B cell (primary cell): Measurements from ENCODE around the gene NPAS1. TPM values are rescaled to one million over a fixed set of nuclear protein-coding genes. Genes with fewer than 3 reads are reported as not detected.

Experiments
- ATAC-seq: fragments of 200-7000 bp; cut with Tn5 transposase; one replicate; pipeline ENCODE4 v1.10.0; 2021; ENCODE audit warnings: low read depth, mild to moderate bottlenecking, moderate number of reproducible peaks, moderate library complexity
- CTCF ChIA-PET: fragments of 350-600 bp; sonication (Branson Sonifier 250); formaldehyde crosslinking; loops from one replicate; lab custom pipeline; 2021; ENCODE audit warnings: antibody characterized with exemption, inconsistent platforms; lab: Charles Lee
- POLR2A ChIA-PET: fragments of 350-600 bp; sonication (Branson Sonifier 250); formaldehyde crosslinking; loops from one replicate; lab custom pipeline; 2021; ENCODE audit warnings: antibody characterized with exemption; lab: Charles Lee
- DNase-seq: peaks from one replicate; pipeline ENCODE4 v3.0.0; 2013
- H2AFZ ChIP-seq: 2 replicates; pipeline ENCODE4 v1.6.1; 2012; ENCODE audit warnings: mild to moderate bottlenecking, low read depth, low read length; ENCODE audit not compliant: insufficient read depth, poor library complexity, severe bottlenecking
- H3K27ac ChIP-seq, 2 donors: 1 replicate in 1 of 2; 2 replicates in 1 of 2; pipeline ENCODE4 v1.5.1; 2012 to 2013; ENCODE audit warnings: low read length in 2 of 2, mild to moderate bottlenecking in 2 of 2, moderate library complexity in 1 of 2
- H3K27me3 ChIP-seq, 4 experiments: fragments of 200-600 bp in 1 of 4; sonication (generic) in 1 of 4; replicated peaks in 1 of 4; 1 replicate in 2 of 4; 2 replicates in 2 of 4; pipeline versions ENCODE4 v1.6.1 to v1.7.0; 2013 to 2016; ENCODE audit warnings: low read length in 3 of 4, mild to moderate bottlenecking in 2 of 4, mixed read lengths in 1 of 4, moderate library complexity in 1 of 4; ENCODE audit not compliant: insufficient read depth in 4 of 4, control insufficient read depth in 3 of 4; ENCODE audit errors: control extremely low read depth in 1 of 4
- H3K36me3 ChIP-seq, 2 experiments: replicated peaks in 1 of 2; 1 replicate in 1 of 2; 2 replicates in 1 of 2; pipeline versions ENCODE4 v1.6.1 to v1.7.1; 2013; ENCODE audit warnings: low read length in 1 of 2; ENCODE audit not compliant: insufficient read depth in 2 of 2, control insufficient read depth in 1 of 2; ENCODE audit errors: control extremely low read depth in 1 of 2, extremely low read depth in 1 of 2
- H3K4me1 ChIP-seq, 2 donors: fragments of 200-600 bp in 1 of 2; sonication (generic) in 1 of 2; 1 replicate in 1 of 2; 2 replicates in 1 of 2; pipeline versions ENCODE4 v1.5.1 to v1.6.1; 2013 to 2017; ENCODE audit warnings: low read length in 2 of 2; ENCODE audit not compliant: control insufficient read depth in 2 of 2, insufficient read depth in 2 of 2
- H3K4me2 ChIP-seq: replicated peaks from 2 replicates; pipeline ENCODE3; 2012; ENCODE audit warnings: mild to moderate bottlenecking, low read depth, low read length; ENCODE audit not compliant: poor library complexity, severe bottlenecking
- H3K4me3 ChIP-seq, 5 experiments: fragments of 200-600 bp in 1 of 5; sonication (generic) in 1 of 5; 1 replicate in 3 of 5; 2 replicates in 2 of 5; pipeline versions ENCODE4 v1.5.1 to v1.7.0; 2011 to 2016; ENCODE audit warnings: low read length in 4 of 5, mild to moderate bottlenecking in 4 of 5, low read depth in 2 of 5, control low read depth in 1 of 5, moderate library complexity in 1 of 5; ENCODE audit not compliant: insufficient read depth in 1 of 5; ENCODE audit errors: control extremely low read depth in 1 of 5, extremely low read depth in 1 of 5
- H3K79me2 ChIP-seq: fragments of 200-600 bp; sonication (generic); one replicate; pipeline ENCODE4 v1.6.0; 2016; ENCODE audit warnings: low read length; ENCODE audit not compliant: control insufficient read depth, insufficient read depth
- H3K9ac ChIP-seq: fragments of 200-600 bp; sonication (generic); 2 replicates; pipeline ENCODE4 v1.6.1; 2017; ENCODE audit warnings: mild to moderate bottlenecking, low read length, moderate library complexity
- H3K9me3 ChIP-seq, 3 donors: one replicate each; pipeline versions ENCODE4 v1.6.1 to v1.7.1; 2013; ENCODE audit warnings: low read length in 2 of 3; ENCODE audit not compliant: control insufficient read depth in 2 of 3, insufficient read depth in 1 of 3; ENCODE audit errors: control extremely low read depth in 1 of 3
- H4K20me1 ChIP-seq: 2 replicates; pipeline ENCODE4 v1.6.0; 2012; ENCODE audit warnings: mild to moderate bottlenecking, low read length; ENCODE audit not compliant: insufficient read depth, control insufficient read depth, poor library complexity, severe bottlenecking
- H3K27ac Mint-ChIP-seq: one replicate; pipeline ENCODE4 v1.8.0; 2021; ENCODE audit warnings: mixed read lengths
- H3K27me3 Mint-ChIP-seq: one replicate; pipeline ENCODE4 v1.8.0; 2021; ENCODE audit warnings: mixed read lengths
- H3K4me1 Mint-ChIP-seq: one replicate; pipeline ENCODE4 v1.8.0; 2021; ENCODE audit warnings: mixed read lengths
- H3K4me3 Mint-ChIP-seq: one replicate; pipeline ENCODE4 v1.8.0; 2021; ENCODE audit warnings: mixed read lengths
- H3K9me3 Mint-ChIP-seq: one replicate; pipeline ENCODE4 v1.8.0; 2022; ENCODE audit warnings: mixed read lengths; ENCODE audit not compliant: insufficient read depth
- EZH2 ChIP-seq: IDR thresholded peaks from 2 replicates; pipeline ENCODE4 v1.6.1; 2012; ENCODE audit warnings: borderline replicate concordance, low read depth, mild to moderate bottlenecking, moderate library complexity, low read length; ENCODE audit not compliant: insufficient read depth, poor library complexity, severe bottlenecking
- WGBS: methylation state at CpG from one replicate; pipeline ENCODE4 v1.1.5; 2013; ENCODE audit warnings: missing lambda C conversion rate; ENCODE audit not compliant: insufficient coverage; 5-methylcytosine and 5-hydroxymethylcytosine counted together
- intact Hi-C: fragments of 100-400 bp; cut with micrococcal nuclease; formaldehyde crosslinking; loops from one replicate; pipeline ENCODE4 v1.10.0; 2022
- polyA plus RNA-seq: library from polyadenylated mRNA; depleted of rRNA; stranded (reverse); fragments of >200 nt; gene quantifications from 2 replicates; pipeline ENCODE4 v1.2.3, GENCODE V29; 2012
- total RNA-seq, 2 donors: library from RNA; stranded (reverse); fragments of 120-200 nt in 1 of 2; gene quantifications; 1 replicate in 1 of 2; 2 replicates in 1 of 2; pipeline versions ENCODE4 v1.2.3 to v1.2.4, GENCODE V29; 2013 to 2022
- TF ChIP-seq, protein P1 (sequence below): fragments of 200-600 bp; IDR thresholded peaks from one replicate; pipeline ENCODE4 v1.8.0; 2022; ENCODE audit warnings: antibody characterized with exemption, mild to moderate bottlenecking

NPAS1 gene
- total and polyA plus RNA-seq, 2 donors (not counting 1 experiment from before 2014, with no cell fraction given): 1.1 to 1.7 TPM

DNA sequence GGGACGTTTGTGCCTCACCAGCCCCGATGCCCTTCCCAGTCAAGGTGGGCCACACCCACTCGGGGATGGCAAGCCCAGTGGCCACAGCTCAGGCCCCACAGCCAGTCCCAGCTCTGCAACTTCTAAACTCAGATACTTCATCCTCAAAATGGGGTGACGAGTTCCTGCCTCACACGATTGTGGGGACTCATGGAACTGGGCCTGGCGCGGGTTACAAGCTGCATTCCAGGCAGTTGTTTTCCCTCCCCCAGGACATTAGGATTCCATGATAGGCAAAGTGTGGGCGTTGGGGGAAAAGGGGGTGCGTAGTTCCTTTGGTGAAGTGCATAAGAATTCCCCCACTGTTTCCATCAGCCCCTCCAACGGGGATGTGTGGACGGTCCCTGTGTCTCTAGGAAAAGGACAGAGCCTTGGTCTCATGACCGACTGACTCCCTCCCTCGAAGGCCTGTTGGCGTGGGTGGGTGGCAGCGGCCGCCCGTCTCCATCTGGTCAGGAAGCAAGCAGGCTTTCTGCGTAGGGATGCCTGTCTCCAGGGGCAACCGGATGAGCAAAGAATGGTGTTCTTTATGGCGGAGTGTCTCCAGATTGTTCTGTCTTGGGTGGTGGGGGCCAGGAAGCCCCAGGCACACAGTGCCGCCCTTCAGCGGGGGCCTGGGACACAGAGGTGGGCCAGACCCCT lies 21.1 kb upstream of the NPAS1 start:
- intact Hi-C loops: no loop called here
- Histone ChIP-seq H3K9me3 (no peaks in the 10 kb centered on the region), H3K4me1 (no peaks in the 10 kb centered on the region), H3K4me3 (no peak overlapping the region), H4K20me1 (no peaks in the 10 kb centered on the region), H3K79me2 (no peaks in the 10 kb centered on the region), H3K4me2 (no peak overlapping the region), H2AFZ (no peak overlapping the region), H3K36me3 (peaks cover 0 to 33% of the 10 kb centered on the region in 2 experiments), H3K27me3 (no peaks in the 10 kb centered on the region), H3K9ac (no peak overlapping the region), H3K27ac (no peak overlapping the region)
- H3K9me3 Mint-ChIP-seq: no peaks in the 10 kb centered on the region
- WGBS: 98% methylated on average over 20 of the region's 22 CpGs
- peaks cover 1% of the 10 kb centered on the region for H3K4me1 Mint-ChIP-seq
- ChIA-PET CTCF (interaction anchor here (0.6 kb wide), 1 partner anchor 81 kb away, joined by 3 read pairs; no protein-coding TSS in a partner anchor), POLR2A (no interaction called here)
- no peaks in the 10 kb centered on the region for H3K27me3 Mint-ChIP-seq
- ATAC-seq (no peak), DNase-seq (no peak)
- no peak overlapping the region for H3K27ac Mint-ChIP-seq
- no peak for TF ChIP-seq EZH2
- TF ChIP-seq, protein P1, sequence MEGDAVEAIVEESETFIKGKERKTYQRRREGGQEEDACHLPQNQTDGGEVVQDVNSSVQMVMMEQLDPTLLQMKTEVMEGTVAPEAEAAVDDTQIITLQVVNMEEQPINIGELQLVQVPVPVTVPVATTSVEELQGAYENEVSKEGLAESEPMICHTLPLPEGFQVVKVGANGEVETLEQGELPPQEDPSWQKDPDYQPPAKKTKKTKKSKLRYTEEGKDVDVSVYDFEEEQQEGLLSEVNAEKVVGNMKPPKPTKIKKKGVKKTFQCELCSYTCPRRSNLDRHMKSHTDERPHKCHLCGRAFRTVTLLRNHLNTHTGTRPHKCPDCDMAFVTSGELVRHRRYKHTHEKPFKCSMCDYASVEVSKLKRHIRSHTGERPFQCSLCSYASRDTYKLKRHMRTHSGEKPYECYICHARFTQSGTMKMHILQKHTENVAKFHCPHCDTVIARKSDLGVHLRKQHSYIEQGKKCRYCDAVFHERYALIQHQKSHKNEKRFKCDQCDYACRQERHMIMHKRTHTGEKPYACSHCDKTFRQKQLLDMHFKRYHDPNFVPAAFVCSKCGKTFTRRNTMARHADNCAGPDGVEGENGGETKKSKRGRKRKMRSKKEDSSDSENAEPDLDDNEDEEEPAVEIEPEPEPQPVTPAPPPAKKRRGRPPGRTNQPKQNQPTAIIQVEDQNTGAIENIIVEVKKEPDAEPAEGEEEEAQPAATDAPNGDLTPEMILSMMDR: no peak
- H3K4me3 Mint-ChIP-seq: no peak overlapping the region

DNA sequence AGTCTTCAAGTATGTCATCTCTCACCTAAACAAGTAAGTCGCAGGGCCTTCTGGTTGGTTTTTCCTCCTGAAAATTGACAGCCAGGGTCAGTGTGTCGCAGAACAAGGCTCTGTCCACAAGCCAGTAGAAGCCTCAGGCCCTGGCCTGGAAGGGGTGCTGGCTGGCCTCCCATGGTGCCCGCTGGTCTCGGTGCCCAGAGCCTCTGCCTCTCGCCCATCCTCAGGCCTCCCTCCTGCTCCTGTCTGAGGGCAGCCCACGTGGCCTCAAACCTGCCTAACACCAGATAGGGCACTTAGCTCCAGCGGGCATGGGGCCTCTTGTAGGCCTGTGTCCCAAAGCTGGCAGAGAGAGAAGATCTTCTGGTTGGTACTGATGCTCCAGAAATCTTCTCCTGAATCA lies 20.3 kb upstream of the NPAS1 start:
- ChIA-PET POLR2A (no interaction called here), CTCF (no interaction called here)
- Histone ChIP-seq H4K20me1 (no peaks in the 10 kb centered on the region), H3K79me2 (no peaks in the 10 kb centered on the region), H3K27ac (no peak overlapping the region), H3K27me3 (no peaks in the 10 kb centered on the region), H2AFZ (no peak overlapping the region), H3K4me1 (no peaks in the 10 kb centered on the region), H3K9me3 (no peaks in the 10 kb centered on the region), H3K4me2 (no peak overlapping the region), H3K36me3 (peaks cover 0 to 25% of the 10 kb centered on the region in 2 experiments), H3K9ac (no peak overlapping the region), H3K4me3 (no peak overlapping the region)
- intact Hi-C loops: no loop called here
- no peaks in the 10 kb centered on the region for H3K9me3 Mint-ChIP-seq
- no peak for ATAC-seq
- no peak for DNase-seq
- 96% methylated on average over 7 of the region's 7 CpGs for WGBS
- H3K4me3 Mint-ChIP-seq: no peak overlapping the region
- H3K4me1 Mint-ChIP-seq: peaks cover 1% of the 10 kb centered on the region
- TF ChIP-seq EZH2: no peak
- TF ChIP-seq, protein P1: no peak
- no peaks in the 10 kb centered on the region for H3K27me3 Mint-ChIP-seq
- no peak overlapping the region for H3K27ac Mint-ChIP-seq
